HG02938 (cell line): ENCODE results near the gene CA6.
"Not testable (repeated sequence)": the region's sequence is repeated elsewhere in the genome, so short reads cannot be mapped to it uniquely, and the experiment has no call there.

ENCODE experiments used
- ATAC-seq: cut with Tn5 transposase; IDR thresholded peaks from one replicate; pipeline ENCODE4 v1.9.1; 2021; ENCODE audit warnings: mild to moderate bottlenecking, moderate library complexity; ENCODE audit not compliant: unreplicated experiment

The CA6 gene

GRCh38 chr1:8945568-8945967, at the start of gene CA6:
TSS of gene CA6 (plus strand) at chr1:8945868. CDS start at chr1:8945887, 19 bp downstream.
- no peak for ATAC-seq

- not testable (repeated sequence) for ATAC-seq
These were observed 48.9 kb upstream of the CA6 start for GRCh38 chr1:8896775-8897174.

DNA sequence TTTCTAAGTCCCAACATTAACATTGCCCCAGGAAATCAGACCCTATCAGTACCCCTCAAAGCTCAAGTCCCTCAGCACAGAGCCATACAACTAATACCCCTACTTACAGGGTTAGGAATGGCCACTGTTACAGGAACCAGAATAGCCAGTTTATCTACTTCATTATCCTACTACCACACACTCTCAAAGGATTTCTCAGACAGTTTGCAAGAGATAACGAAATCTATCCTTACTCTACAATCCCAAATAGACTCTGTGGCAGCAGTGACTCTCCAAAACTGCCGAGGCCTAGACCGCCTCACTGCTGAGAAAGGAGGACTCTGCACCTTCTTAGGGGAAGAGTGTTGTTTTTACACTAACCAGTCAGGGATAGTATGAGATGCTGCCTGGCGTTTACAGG, 48.2 kb upstream of the CA6 start:
- ATAC-seq: not testable (repeated sequence)

DNA sequence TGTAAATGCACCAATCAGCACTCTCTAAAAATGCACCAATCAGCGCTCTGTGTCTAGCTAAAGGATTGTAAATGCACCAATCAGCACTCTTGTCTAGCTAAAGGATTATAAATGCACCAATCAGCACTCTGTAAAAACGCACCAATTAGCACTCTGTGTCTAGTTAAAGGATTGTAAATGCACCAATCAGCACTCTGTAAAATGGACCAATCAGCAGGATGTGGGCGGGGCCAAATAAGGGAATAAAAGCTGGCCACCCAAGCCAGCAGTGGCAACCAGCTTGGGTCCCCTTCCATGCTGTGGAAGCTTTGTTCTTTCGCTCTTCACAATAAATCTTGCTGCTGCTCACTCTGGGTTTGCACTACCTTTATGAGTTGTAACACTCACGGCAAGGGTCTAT, 47.2 kb upstream of the CA6 start:
- not testable (repeated sequence) for ATAC-seq

DNA sequence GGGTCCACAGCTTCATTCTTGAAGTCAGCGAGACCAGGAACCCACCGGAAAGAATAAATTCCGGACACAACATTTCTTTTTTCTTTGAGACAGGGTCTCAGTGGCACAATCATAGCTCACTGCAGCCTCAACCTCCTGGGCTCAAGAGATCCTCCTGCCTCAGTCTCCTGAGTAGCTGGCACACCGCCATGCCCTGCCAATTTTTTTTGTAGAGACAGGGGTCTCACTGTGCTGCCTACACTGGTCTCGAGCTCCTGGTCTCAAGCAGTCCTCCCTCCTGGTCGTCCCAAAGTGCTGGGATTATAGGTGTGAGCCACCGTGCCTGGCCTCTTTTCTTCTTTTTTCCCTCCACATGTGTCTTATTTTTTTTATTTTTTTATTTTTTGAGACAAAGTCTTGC, 46.6 kb upstream of the CA6 start:
- no peak for ATAC-seq

- ATAC-seq: not testable (repeated sequence)
These were observed 45.0 kb upstream of the CA6 start for GRCh38 chr1:8900684-8901083.

DNA sequence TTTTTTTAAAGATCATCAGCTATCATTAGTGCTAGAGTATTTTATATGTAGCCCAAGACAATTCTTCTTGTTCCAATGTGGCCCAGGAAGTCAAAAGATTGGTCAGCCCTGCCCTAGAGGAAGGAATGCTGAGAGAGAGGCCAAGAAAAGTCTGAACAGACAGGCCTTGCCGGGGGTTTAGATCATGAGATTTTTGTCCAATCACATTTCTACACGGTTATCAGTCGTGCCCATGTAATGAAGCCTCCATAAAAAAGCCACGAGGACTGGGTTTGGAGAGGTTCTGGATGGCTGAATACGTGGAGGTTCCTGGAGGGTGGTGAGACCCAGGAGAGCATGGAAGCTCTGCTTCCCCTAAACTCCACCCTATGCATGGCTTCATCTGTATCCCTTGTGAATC, 42.9 kb upstream of the CA6 start:
- no peak for ATAC-seq

DNA sequence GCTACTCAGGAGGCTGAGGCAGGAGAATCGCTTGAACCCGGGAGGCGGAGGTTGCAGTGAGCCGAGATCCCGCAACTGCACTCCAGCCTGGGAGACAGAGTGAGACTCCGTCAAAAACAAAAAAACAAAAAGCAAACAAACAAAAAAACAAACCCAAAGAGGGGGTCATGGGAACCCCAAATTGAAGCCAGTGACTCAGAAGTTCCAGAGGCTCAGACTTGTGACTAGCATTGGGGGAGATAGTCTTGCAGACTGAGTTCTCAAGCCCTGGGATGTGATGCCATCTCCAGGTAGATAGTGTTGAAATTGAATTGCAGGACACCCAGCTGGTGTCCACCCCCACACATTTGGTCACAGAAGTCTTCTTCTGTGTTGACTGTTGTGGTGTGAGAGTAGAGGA, 42.3 kb upstream of the CA6 start:
- ATAC-seq: no peak

GRCh38 chr1:8903908-8904650, 41.6 kb upstream of the CA6 start:
- no peak for ATAC-seq

- no peak for ATAC-seq
These were observed 40.0 kb upstream of the CA6 start for GRCh38 chr1:8905582-8906191.

GRCh38 chr1:8908388-8909151, 37.1 kb upstream of the CA6 start:
- ATAC-seq: no peak

DNA sequence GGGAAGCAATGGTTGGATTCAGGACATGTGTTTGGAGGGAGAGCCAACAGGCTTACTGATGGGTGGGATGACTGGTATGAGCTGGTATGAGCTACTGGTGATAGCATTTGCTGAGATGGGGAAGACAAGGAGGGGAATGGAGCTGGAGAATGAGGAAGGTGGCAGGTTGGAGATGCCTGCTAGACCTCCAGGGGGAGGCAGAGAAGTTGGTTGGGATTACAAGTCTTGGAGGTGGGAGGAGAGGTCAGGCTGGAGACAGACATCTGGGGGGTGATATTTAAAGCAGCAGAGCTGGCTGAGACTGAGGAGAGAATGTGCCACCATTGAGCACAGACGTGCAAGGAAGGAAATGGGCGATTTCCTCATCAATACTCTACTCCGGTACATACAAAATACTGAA, 35.3 kb upstream of the CA6 start:
- ATAC-seq: no peak

- no peak for ATAC-seq
These were observed 34.8 kb upstream of the CA6 start for GRCh38 chr1:8910914-8911313.

GRCh38 chr1:8911416-8912309, 34.0 kb upstream of the CA6 start:
- ATAC-seq: no peak

GRCh38 chr1:8913457-8913856, 32.2 kb upstream of the CA6 start:
- no peak for ATAC-seq

GRCh38 chr1:8914466-8914865, 31.2 kb upstream of the CA6 start:
- no peak for ATAC-seq

DNA sequence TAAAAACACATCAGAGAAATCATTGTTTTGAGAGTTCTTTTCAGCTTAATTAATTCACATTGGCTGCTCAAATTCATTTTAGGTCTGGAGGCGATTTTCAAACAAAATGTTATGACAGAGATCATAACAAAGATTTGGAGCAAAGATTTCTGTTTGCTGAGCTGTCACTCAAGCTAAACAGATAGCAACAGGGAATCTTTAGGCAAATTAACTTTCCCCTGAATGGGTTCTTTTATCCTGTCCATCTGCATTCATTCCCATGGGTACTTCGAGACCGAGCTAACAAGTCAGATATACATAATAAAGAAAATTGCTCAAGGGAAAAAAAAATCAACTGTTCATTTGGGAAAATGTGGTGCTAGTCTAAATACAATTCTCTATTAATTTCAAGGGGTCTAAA, 30.2 kb upstream of the CA6 start:
- ATAC-seq: no peak

- not testable (repeated sequence) for ATAC-seq
These were observed 28.1 kb upstream of the CA6 start for GRCh38 chr1:8917536-8917935.

- no peak for ATAC-seq
These were observed 22.7 kb upstream of the CA6 start for GRCh38 chr1:8922962-8923361.

GRCh38 chr1:8925406-8925805, 20.3 kb upstream of the CA6 start:
- ATAC-seq: no peak

DNA sequence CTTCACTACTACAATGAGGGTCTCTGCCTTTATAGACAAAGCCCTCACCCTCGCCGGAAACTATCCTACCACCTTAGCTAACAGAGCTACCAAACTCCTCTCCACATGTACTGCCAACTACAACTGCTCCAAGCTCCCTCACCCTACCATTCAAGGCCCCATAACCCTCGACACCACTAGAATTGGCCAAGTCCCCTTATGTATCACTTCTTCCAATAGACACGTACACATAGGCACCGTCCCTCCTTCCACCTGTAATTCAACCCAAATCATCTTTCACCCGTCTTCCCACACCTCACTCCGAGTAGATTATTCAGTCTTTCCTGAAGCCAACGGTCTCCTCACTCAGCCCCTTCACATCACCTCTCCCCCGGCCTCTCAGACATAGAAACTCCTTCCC, 19.7 kb upstream of the CA6 start:
- no peak for ATAC-seq
